GM19239 (cell line): ENCODE data around the gene MAN1C1.

Experiments used
- DNase-seq: peaks from one replicate; pipeline ENCODE4 v3.0.0; 2011; ENCODE audit warnings: low spot score; ENCODE audit not compliant: insufficient read length
- FAIRE-seq: peaks from 2 replicates; lab custom pipeline; 2011; peaks lifted over from hg19 to GRCh38; lab: Jason Lieb, UNC

Gene MAN1C1

GRCh38 chr1:25611843-25612242 lies 4.7 kb upstream of the MAN1C1 start:
- FAIRE-seq (no peak), DNase-seq (no peak)

- no peak for DNase-seq
- no peak for FAIRE-seq
Measured at GRCh38 chr1:25612421-25612820, 4.2 kb upstream of the MAN1C1 start.

- no peak for DNase-seq
- FAIRE-seq: no peak
Measured at GRCh38 chr1:25613091-25613490, 3.5 kb upstream of the MAN1C1 start.

GRCh38 chr1:25614501-25615171 lies 2.0 kb upstream of the MAN1C1 start:
- FAIRE-seq: no peak
- DNase-seq: no peak

- DNase-seq (no peak), FAIRE-seq (no peak)
Measured at GRCh38 chr1:25615172-25615541, 1.4 kb upstream of the MAN1C1 start.

- FAIRE-seq (peak; percentile 23), DNase-seq (no peak)
Measured at GRCh38 chr1:25615563-25616094, 962 bp upstream of the MAN1C1 start.

GRCh38 chr1:25616987-25617624 lies 515 bp downstream of the MAN1C1 start:
- no peak for DNase-seq
- no peak for FAIRE-seq

GRCh38 chr1:25617625-25618432 lies 1.2 kb downstream of the MAN1C1 start:
- DNase-seq (no peak), FAIRE-seq (no peak)

GRCh38 chr1:25618433-25618808 lies 1.8 kb downstream of the MAN1C1 start:
- DNase-seq (no peak), FAIRE-seq (peak; percentile 42)

GRCh38 chr1:25619101-25619890 lies 2.7 kb downstream of the MAN1C1 start:
- FAIRE-seq (peak; percentile 74), DNase-seq (no peak)

GRCh38 chr1:25620211-25620610 lies 3.6 kb downstream of the MAN1C1 start:
- DNase-seq (no peak), FAIRE-seq (peak; percentile 98)

GRCh38 chr1:25620701-25621350 lies 4.2 kb downstream of the MAN1C1 start:
- no peak for FAIRE-seq
- DNase-seq: no peak

- FAIRE-seq: no peak
Measured at GRCh38 chr1:25621876-25622275, 5.3 kb downstream of the MAN1C1 start.

GRCh38 chr1:25622531-25622930 lies 5.9 kb downstream of the MAN1C1 start:
- FAIRE-seq (no peak), DNase-seq (no peak)

More at GRCh38 chr1:25621876-25622275, 5.3 kb downstream of the MAN1C1 start:
- no peak for DNase-seq

GRCh38 chr1:25623007-25623406 lies 6.4 kb downstream of the MAN1C1 start:
- no peak for FAIRE-seq

GRCh38 chr1:25623731-25624130 lies 7.1 kb downstream of the MAN1C1 start:
- no peak for DNase-seq
- FAIRE-seq: no peak

More at GRCh38 chr1:25623007-25623406, 6.4 kb downstream of the MAN1C1 start:
- DNase-seq: no peak

GRCh38 chr1:25624156-25624555 lies 7.6 kb downstream of the MAN1C1 start:
- DNase-seq: no peak
- no peak for FAIRE-seq

- DNase-seq (no peak), FAIRE-seq (no peak)
Measured at GRCh38 chr1:25624604-25625003, 8.0 kb downstream of the MAN1C1 start.

GRCh38 chr1:25626018-25626417 lies 9.4 kb downstream of the MAN1C1 start:
- FAIRE-seq: no peak
- DNase-seq: no peak
